Endodermal cell (in vitro differentiated cells): Measurements from ENCODE around the gene TMEM106C. TPM values are rescaled to one million over a fixed set of nuclear protein-coding genes. Genes with fewer than 3 reads are reported as not detected.

Experiments
- DNase-seq: peaks from one replicate; pipeline ENCODE4 v3.0.0-alpha.2; 2017
- H3K27ac ChIP-seq: 2 replicates; pipeline ENCODE4 v1.5.1; 2013; ENCODE audit warnings: mild to moderate bottlenecking, low read depth, low read length, moderate library complexity
- H3K27me3 ChIP-seq: 2 replicates; pipeline ENCODE4 v1.6.1; 2013; ENCODE audit warnings: mild to moderate bottlenecking, low read length, moderate library complexity; ENCODE audit not compliant: insufficient read depth, control insufficient read depth, poor library complexity, severe bottlenecking
- H3K36me3 ChIP-seq: 2 replicates; pipeline ENCODE4 v1.7.0; 2013; ENCODE audit warnings: mild to moderate bottlenecking, low read length, moderate library complexity; ENCODE audit not compliant: control insufficient read depth, insufficient read depth
- H3K4me1 ChIP-seq: one replicate; pipeline ENCODE4 v1.7.0; 2013; ENCODE audit warnings: low read length; ENCODE audit not compliant: control insufficient read depth, insufficient read depth
- H3K4me3 ChIP-seq: 2 replicates; pipeline ENCODE4 v1.5.1; 2013; ENCODE audit warnings: mild to moderate bottlenecking, low read length, moderate library complexity
- H3K9ac ChIP-seq: 2 replicates; pipeline ENCODE4 v1.6.1; 2013; ENCODE audit warnings: mild to moderate bottlenecking, low read length, moderate library complexity; ENCODE audit not compliant: poor library complexity, severe bottlenecking; ENCODE audit errors: extremely low read depth
- H3K9me3 ChIP-seq: 2 replicates; pipeline ENCODE4 v1.6.1; 2013; ENCODE audit warnings: mild to moderate bottlenecking, low read length, moderate library complexity; ENCODE audit not compliant: control insufficient read depth
- H3K27ac Mint-ChIP-seq: 2 replicates; pipeline ENCODE4 v1.8.0; 2020; ENCODE audit warnings: mixed read lengths
- H3K27me3 Mint-ChIP-seq: 2 replicates; pipeline ENCODE4 v1.8.0; 2021; ENCODE audit warnings: mild to moderate bottlenecking, mixed read lengths; ENCODE audit not compliant: insufficient read depth
- H3K36me3 Mint-ChIP-seq: 2 replicates; pipeline ENCODE4 v1.8.0; 2020; ENCODE audit warnings: low read depth, mixed read lengths
- H3K4me1 Mint-ChIP-seq: 2 replicates; pipeline ENCODE4 v1.8.0; 2020; ENCODE audit warnings: mixed read lengths
- H3K4me3 Mint-ChIP-seq: 2 replicates; pipeline ENCODE4 v1.8.0; 2020; ENCODE audit warnings: mild to moderate bottlenecking, moderate library complexity, mixed read lengths
- H3K9me3 Mint-ChIP-seq: 2 replicates; pipeline ENCODE4 v1.8.0; 2020; ENCODE audit warnings: mild to moderate bottlenecking, mixed read lengths
- WGBS, 2 experiments: methylation state at CpG; one replicate each; pipeline versions ENCODE4 v1.1.5 to v1.1.7; 2013; ENCODE audit warnings: missing lambda C conversion rate in 2 of 2, mixed read lengths in 1 of 2; ENCODE audit not compliant: insufficient coverage in 1 of 2, insufficient read length in 1 of 2; 5-methylcytosine and 5-hydroxymethylcytosine counted together
- total RNA-seq, 2 donors: library from RNA; stranded (reverse); fragmentation: NEBNext Ultra II Directional in 1 of 2; extraction: Animal tissue kit (Norgen Biotek cat#: 25700) in 1 of 2; gene quantifications; 2 replicates in 1 of 2; 3 replicates in 1 of 2; pipeline ENCODE4 v1.2.1, GENCODE V29; 2021
- TF ChIP-seq, protein P1 (sequence below): fragments of 200-600 bp; sonication (generic); conservative IDR thresholded peaks from 2 replicates; pipeline ENCODE4 v1.5.0; 2021; ENCODE audit warnings: antibody characterized with exemption, mild to moderate bottlenecking

Gene TMEM106C
- total RNA-seq, 2 donors from 2014 or later, result 17.3 to 61.6 TPM

DNA sequence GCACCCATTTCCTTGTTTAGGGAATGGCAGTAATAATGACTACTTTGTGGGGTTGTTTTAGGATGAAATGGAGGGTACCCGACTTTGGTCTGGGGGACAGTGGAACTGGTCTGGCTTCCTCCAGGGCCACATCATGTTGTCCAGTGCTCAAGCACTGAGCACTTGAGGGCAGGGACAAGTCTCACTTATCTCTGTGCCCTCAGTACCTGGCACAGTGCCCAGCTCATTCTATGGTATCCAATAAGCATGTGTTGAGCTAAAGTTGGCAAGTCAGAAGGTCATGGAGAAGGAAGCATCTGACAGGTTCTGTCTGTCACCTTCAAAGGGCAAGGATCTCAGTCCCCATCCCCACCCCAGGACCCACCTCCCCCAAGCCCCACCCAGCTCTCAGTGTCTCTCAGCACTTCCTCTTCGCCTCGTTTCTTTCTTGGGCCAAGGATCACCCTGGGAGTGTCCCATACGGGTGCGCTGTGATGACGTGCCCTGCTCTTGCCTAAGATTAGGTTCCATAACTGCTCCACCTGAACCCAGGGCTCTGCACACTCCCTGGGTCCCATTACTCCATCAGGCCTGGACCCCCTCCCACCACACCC lies 24.3 kb upstream of the TMEM106C start:
- H3K36me3 Mint-ChIP-seq, result no peaks in the 10 kb centered on the region
- Histone ChIP-seq H3K4me3 (no peak overlapping the region), H3K9ac (no peak overlapping the region), H3K9me3 (no peaks in the 10 kb centered on the region), H3K27me3 (peaks cover 72% of the 10 kb centered on the region), H3K27ac (no peak overlapping the region), H3K36me3 (no peaks in the 10 kb centered on the region), H3K4me1 (no peaks in the 10 kb centered on the region)
- H3K27me3 Mint-ChIP-seq, result peaks cover 45% of the 10 kb centered on the region
- TF ChIP-seq, protein P1, sequence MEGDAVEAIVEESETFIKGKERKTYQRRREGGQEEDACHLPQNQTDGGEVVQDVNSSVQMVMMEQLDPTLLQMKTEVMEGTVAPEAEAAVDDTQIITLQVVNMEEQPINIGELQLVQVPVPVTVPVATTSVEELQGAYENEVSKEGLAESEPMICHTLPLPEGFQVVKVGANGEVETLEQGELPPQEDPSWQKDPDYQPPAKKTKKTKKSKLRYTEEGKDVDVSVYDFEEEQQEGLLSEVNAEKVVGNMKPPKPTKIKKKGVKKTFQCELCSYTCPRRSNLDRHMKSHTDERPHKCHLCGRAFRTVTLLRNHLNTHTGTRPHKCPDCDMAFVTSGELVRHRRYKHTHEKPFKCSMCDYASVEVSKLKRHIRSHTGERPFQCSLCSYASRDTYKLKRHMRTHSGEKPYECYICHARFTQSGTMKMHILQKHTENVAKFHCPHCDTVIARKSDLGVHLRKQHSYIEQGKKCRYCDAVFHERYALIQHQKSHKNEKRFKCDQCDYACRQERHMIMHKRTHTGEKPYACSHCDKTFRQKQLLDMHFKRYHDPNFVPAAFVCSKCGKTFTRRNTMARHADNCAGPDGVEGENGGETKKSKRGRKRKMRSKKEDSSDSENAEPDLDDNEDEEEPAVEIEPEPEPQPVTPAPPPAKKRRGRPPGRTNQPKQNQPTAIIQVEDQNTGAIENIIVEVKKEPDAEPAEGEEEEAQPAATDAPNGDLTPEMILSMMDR, result no peak
- WGBS, 2 experiments, result 93 to 94% methylated on average over 2 to 6 of the region's 6 CpGs
- H3K27ac Mint-ChIP-seq, result no peak overlapping the region
- no peaks in the 10 kb centered on the region for H3K9me3 Mint-ChIP-seq
- no peaks in the 10 kb centered on the region for H3K4me1 Mint-ChIP-seq
- H3K4me3 Mint-ChIP-seq, result no peak overlapping the region
- peak; percentile 30 for DNase-seq

DNA sequence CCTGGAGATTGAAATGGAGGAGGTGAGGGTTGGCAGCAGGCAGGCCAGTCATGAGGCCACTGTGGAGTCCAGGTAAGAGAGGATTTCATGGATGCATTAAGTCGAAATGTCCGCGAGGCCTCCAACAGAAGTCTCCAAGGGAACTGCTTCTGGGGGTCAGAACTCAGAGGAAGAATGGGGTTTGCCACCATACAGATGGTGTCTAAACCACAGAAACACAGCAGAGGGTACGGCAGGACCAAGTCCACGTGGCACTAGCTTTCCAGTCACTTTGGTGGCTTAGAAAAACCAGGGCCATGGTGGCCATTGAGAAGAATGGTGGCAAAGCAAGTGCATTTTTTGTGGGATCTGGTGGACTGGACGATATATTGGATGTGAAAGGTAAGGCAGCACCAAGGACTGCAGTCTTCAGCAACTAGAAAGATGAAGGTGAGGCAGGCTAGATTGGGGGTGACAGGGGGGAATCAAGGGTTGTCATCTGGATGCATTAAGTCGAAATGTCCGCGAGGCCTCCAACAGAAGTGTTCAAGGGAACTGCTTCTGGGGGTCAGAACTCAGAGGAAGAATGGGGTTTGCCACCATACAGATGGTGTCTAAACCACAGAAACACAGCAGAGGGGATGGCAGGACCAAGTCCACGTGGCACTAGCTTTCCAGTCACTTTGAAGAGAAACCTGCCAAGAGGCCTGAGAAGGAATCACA lies 22.5 kb upstream of the TMEM106C start:
- peak; percentile 12 for DNase-seq
- Mint-ChIP-seq H3K36me3 (no peaks in the 10 kb centered on the region), H3K9me3 (no peaks in the 10 kb centered on the region), H3K27ac (no peak overlapping the region), H3K4me1 (no peaks in the 10 kb centered on the region), H3K27me3 (peaks cover 38% of the 10 kb centered on the region), H3K4me3 (no peak overlapping the region)
- Histone ChIP-seq H3K4me1 (no peaks in the 10 kb centered on the region), H3K4me3 (no peak overlapping the region), H3K27me3 (peaks cover 57% of the 10 kb centered on the region), H3K27ac (no peak overlapping the region), H3K36me3 (no peaks in the 10 kb centered on the region), H3K9me3 (no peaks in the 10 kb centered on the region), H3K9ac (no peak overlapping the region)
- TF ChIP-seq, protein P1, result no peak
- 91 to 96% methylated on average over 10 of the region's 10 CpGs for WGBS, 2 experiments

DNA sequence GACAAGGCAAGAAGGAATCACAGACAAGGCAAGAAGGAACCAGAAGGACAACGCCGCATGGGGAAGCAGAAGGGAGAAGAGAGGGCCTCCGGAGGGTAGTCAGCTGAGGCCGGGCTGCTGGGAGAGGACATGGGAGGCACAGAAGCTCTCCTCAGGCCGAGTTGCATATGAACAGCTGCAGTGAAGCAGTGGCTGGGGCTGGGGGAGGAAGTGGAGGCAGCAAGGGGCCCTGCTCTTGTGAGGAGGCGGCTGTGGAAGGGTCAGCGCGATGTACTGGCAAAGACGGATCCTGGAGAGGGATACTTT lies 22.0 kb upstream of the TMEM106C start:
- Histone ChIP-seq H3K27me3 (peaks cover 56% of the 10 kb centered on the region), H3K27ac (no peak overlapping the region), H3K9ac (no peak overlapping the region), H3K36me3 (no peaks in the 10 kb centered on the region), H3K9me3 (no peaks in the 10 kb centered on the region), H3K4me1 (no peaks in the 10 kb centered on the region), H3K4me3 (no peak overlapping the region)
- no peak for DNase-seq
- no peaks in the 10 kb centered on the region for H3K9me3 Mint-ChIP-seq
- H3K4me1 Mint-ChIP-seq, result no peaks in the 10 kb centered on the region
- no peak overlapping the region for H3K27ac Mint-ChIP-seq
- no peaks in the 10 kb centered on the region for H3K36me3 Mint-ChIP-seq
- no peak overlapping the region for H3K4me3 Mint-ChIP-seq
- H3K27me3 Mint-ChIP-seq, result peaks cover 35% of the 10 kb centered on the region
- WGBS, 2 experiments, result 83 to 90% methylated on average over 8 to 9 of the region's 9 CpGs
- TF ChIP-seq, protein P1, result no peak
